ENCODE measurements around the gene ARPC4. TPM values are rescaled to one million over a fixed set of nuclear protein-coding genes. Genes with fewer than 3 reads are reported as not detected.

Gene ARPC4
- total and polyA plus RNA-seq, 2 donors (not counting 3 experiments of a cell fraction or from before 2014, with no cell fraction given) = 181 to 197 TPM

- no peaks in the 10 kb centered on the region for H4K20me1 ChIP-seq (replicated peaks; ENCODE audit: control insufficient read depth, extremely low read depth, insufficient read depth, low read length)
- POLR2A ChIA-PET = no interaction called here
- H3K79me2 ChIP-seq (ENCODE audit: control insufficient read depth, insufficient read depth, low read length) = no peaks in the 10 kb centered on the region
- H3K9me1 ChIP-seq (replicated peaks; ENCODE audit: control insufficient read depth, extremely low read depth, insufficient read depth, low read length) = no peaks in the 10 kb centered on the region
- peaks cover 18 to 34% of the 10 kb centered on the region in 2 experiments for H3K36me3 ChIP-seq (ENCODE audit: control insufficient read depth in 2 of 2, extremely low read depth in 1 of 2, insufficient read depth in 2 of 2, low read length in 2 of 2)
- H2AFZ ChIP-seq (ENCODE audit: low read depth, low read length) = no peak overlapping the region
- H3K27ac ChIP-seq (ENCODE audit: insufficient read depth, low read depth, low read length) = no peak overlapping the region
- H3K9ac ChIP-seq (replicated peaks; ENCODE audit: extremely low read depth, insufficient read depth, low read length) = no peak overlapping the region
- H3K4me1 ChIP-seq (ENCODE audit: control insufficient read depth, extremely low read depth, insufficient read depth, low read length) = peaks cover 12% of the 10 kb centered on the region
- no peak overlapping the region for H3K4me2 ChIP-seq (ENCODE audit: insufficient read depth, low read length)
- no peak overlapping the region for H3K4me3 ChIP-seq (replicated peaks in 1 of 3; ENCODE audit: insufficient read depth in 1 of 3, low read depth in 1 of 3, low read length in 3 of 3)
- H3K9me3 ChIP-seq (replicated peaks; ENCODE audit: control insufficient read depth, insufficient read depth, low read length) = no peaks in the 10 kb centered on the region
- FAIRE-seq (no peak), DNase-seq (ENCODE audit: low read depth, low spot score) (peak; percentile 29)
- no TSS peak for BruUV-seq (replicated peaks)
- intact Hi-C loops (cut with micrococcal nuclease) (loop anchor here (1.0 to 10.0 kb wide), 2 partner anchors 15 to 304 kb away; partner anchors contain the start of gene ARPC4), dilution Hi-C loops (cut with MboI; ENCODE audit: extremely low pct_ligation_motif_present, low sequenced_read_pairs) (no loop called here)
- TF ChIP-seq CTCF (IDR thresholded peaks at IDR 0.05; ENCODE audit: extremely low read depth in 1 of 2, insufficient read depth in 1 of 2, low read depth in 1 of 2, low read length in 2 of 2) (peak; percentile 22 to 57), MAX (IDR thresholded peaks at IDR 0.05; ENCODE audit: insufficient read depth, insufficient read length) (no peak), FOS (IDR thresholded peaks at IDR 0.05; ENCODE audit: borderline replicate concordance, insufficient read depth, low read length) (no peak), POLR2A (IDR thresholded peaks at IDR 0.05; ENCODE audit: low read depth, low read length) (no peak)
- H3K27me3 ChIP-seq (ENCODE audit: control insufficient read depth in 2 of 2, insufficient read depth in 2 of 2, low read length in 2 of 2) = no peaks in the 10 kb centered on the region
- CTCF ChIA-PET = interaction anchor here (0.8 to 2.8 kb wide), 5 partner anchors 16 to 138 kb away, joined by 3 to 13 read pairs (median 3); partner anchors contain the start of genes ARPC4 and CRELD1
Measured at GRCh38 chr3:9808345-9809037, 15.6 kb downstream of the ARPC4 start.
